ENCODE results near the gene NCKAP5.

Gene NCKAP5

DNA sequence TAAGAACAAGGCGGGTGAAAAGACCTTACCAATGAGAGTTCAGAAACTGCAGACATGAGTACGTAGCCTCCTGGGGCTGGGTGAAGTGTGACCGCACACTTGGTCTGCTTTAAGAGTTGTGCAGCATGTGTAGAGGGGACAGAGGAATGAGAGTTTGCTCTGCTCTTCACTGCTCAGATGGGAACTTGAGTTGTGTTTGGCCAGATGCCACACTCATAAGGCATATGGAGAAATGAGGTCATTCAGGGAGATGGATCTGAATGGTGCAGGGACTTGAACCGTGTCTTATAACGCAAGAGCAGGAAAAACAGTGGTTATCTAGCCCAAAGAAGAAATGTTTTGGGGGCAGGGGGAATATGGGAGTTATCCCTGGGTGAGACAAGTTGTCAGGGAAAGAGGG is 624.4 kb downstream of the NCKAP5 start:
- DNase-seq (ENCODE audit: low read depth) = no peak
- TF ChIP-seq, protein P1, sequence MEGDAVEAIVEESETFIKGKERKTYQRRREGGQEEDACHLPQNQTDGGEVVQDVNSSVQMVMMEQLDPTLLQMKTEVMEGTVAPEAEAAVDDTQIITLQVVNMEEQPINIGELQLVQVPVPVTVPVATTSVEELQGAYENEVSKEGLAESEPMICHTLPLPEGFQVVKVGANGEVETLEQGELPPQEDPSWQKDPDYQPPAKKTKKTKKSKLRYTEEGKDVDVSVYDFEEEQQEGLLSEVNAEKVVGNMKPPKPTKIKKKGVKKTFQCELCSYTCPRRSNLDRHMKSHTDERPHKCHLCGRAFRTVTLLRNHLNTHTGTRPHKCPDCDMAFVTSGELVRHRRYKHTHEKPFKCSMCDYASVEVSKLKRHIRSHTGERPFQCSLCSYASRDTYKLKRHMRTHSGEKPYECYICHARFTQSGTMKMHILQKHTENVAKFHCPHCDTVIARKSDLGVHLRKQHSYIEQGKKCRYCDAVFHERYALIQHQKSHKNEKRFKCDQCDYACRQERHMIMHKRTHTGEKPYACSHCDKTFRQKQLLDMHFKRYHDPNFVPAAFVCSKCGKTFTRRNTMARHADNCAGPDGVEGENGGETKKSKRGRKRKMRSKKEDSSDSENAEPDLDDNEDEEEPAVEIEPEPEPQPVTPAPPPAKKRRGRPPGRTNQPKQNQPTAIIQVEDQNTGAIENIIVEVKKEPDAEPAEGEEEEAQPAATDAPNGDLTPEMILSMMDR (conservative IDR thresholded peaks at IDR 0.05; ENCODE audit: control insufficient read depth, insufficient read depth, low read depth, low read length) = no peak
- H3K4me3 ChIP-seq (ENCODE audit: control insufficient read depth, low read depth, low read length) = no peak overlapping the region

DNA sequence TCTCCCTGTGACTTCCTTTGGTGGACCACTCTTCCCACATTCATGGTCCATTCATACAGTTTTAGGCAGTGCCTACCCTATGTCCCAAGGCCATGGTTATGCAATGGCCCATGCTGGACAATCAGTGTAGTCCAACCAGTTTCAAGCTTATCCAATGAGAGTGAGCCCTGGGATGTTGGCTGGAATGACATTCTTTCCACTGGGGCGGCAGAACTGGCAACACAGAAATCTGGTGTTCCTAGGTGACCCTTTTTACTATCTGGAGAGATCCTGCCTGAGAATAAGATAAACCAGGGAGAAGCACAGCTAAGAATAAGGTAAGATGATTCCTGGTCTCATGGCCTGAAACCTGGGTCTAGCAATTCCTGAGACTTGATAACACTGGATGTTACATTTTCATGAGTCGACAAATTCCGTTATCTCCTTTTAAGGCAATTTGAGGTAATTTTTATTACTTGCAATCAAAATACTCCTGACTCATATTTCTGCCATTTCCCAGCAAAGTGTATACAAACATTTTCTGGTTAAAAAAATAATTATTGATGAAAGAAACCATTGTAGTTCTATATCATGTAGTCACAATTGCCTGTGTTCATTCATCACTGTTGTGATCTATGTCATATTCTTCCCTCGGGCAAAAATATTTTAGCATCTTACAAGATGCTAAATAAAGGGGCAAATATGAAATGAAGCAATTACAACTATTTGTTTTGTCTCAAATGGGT is 626.8 kb downstream of the NCKAP5 start:
- TF ChIP-seq, protein P1 (conservative IDR thresholded peaks at IDR 0.05; ENCODE audit: control insufficient read depth, insufficient read depth, low read depth, low read length) = no peak
- DNase-seq (ENCODE audit: low read depth) = no peak
- no peak overlapping the region for H3K4me3 ChIP-seq (ENCODE audit: control insufficient read depth, low read depth, low read length)

DNA sequence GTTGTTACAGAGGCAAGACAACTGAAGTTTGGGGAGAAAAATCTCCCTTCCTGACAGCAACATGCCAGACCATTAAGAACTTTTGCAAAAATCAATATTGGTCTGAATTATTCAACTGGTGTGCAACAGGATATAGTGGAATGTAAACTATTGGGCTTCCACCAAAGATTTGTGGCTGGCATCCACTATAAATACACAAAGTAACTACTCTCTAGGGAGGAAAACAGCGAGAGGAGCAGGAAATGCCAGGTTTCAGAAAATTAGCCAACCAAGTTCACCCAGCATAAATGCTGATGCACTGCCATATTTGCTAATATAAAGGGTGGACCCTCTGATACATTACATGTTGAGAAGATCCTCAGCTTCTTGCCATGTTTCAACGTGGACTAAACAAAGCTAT is 630.6 kb downstream of the NCKAP5 start:
- TF ChIP-seq, protein P1 (conservative IDR thresholded peaks at IDR 0.05; ENCODE audit: control insufficient read depth, insufficient read depth, low read depth, low read length) = no peak
- DNase-seq (ENCODE audit: low read depth) = no peak
- H3K4me3 ChIP-seq (ENCODE audit: control insufficient read depth, low read depth, low read length) = no peak overlapping the region

DNA sequence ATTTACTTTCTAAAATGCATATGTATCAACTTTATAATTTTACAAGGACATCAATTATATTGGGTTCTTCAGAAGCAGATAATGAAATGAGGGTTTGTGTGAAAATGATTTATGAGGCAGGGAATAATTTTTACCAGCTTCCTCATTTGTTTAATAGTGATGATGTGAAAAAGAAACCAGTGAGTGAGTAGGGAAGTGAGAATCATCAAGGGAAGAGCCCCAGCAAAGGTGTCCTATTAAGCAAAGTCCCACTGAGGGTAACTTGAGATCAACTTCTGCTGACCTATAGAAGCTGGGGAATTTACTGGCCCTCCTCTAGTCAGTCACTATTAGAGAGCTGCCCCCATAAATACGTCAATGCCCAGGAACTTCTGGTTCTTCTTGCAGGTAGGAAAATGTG is 631.5 kb downstream of the NCKAP5 start:
- TF ChIP-seq, protein P1 (conservative IDR thresholded peaks at IDR 0.05; ENCODE audit: control insufficient read depth, insufficient read depth, low read depth, low read length) = no peak
- no peak overlapping the region for H3K4me3 ChIP-seq (ENCODE audit: control insufficient read depth, low read depth, low read length)
- no peak for DNase-seq (ENCODE audit: low read depth)

DNA sequence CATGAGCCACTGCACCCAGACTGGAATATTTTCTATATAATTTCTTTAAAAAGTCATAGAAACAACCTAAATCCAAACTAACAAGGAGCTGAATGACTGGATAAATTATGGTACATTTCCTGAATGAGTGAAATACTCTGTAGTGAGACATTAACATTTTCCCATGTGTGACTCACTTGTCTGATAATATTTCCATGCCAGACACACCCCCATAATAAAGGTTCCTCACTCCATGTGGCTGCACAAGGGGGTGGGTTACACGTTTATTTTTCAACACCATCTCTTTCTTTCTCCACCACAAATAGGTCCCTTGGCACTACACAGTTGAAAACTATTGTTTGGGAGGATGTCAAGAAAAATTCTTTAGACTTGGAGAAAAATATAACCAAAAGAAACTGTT is 632.0 kb downstream of the NCKAP5 start:
- DNase-seq (ENCODE audit: low read depth) = no peak
- H3K4me3 ChIP-seq (ENCODE audit: control insufficient read depth, low read depth, low read length) = no peak overlapping the region
- TF ChIP-seq, protein P1 (conservative IDR thresholded peaks at IDR 0.05; ENCODE audit: control insufficient read depth, insufficient read depth, low read depth, low read length) = no peak

DNA sequence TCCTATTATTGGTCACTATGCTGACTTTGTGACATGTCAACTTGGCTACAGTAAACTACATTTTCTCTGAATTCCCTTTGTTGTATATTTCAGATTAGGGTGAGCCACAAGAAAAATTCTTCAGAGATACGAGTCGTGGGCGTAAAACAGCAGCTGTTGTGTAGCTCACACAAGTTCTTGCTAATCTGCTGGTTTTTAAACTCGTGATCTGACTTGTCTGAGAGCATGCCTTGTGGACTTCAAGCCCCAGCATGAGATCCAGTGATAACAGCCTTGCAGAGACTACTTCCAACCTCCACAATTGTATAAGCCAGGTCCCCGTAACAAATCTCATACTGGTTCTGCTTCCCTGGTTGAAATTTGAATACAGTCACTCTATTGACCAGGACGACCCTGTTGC is 638.5 kb downstream of the NCKAP5 start:
- TF ChIP-seq, protein P1 (conservative IDR thresholded peaks at IDR 0.05; ENCODE audit: control insufficient read depth, insufficient read depth, low read depth, low read length) = no peak
- no peak for DNase-seq (ENCODE audit: low read depth)
- H3K4me3 ChIP-seq (ENCODE audit: control insufficient read depth, low read depth, low read length) = no peak overlapping the region

Measured in fibroblast of mammary gland (primary cell).